K562 (cell line): ENCODE measurements around the gene PSMD8. TPM values are rescaled to one million over a fixed set of nuclear protein-coding genes. Genes with fewer than 3 reads are reported as not detected.

Experiments used
- AFF4 ChIP-seq: sonication (generic); formaldehyde crosslinking; IDR thresholded peaks from 2 replicates; pipeline ENCODE4 v1.8.0; 2023; ENCODE audit warnings: mild to moderate bottlenecking, missing genetic modification reagents
- BCOR ChIP-seq: fragments of 450-650 bp; IDR thresholded peaks from 2 replicates; pipeline ENCODE4 v1.6.1; 2016
- COPS2 ChIP-seq: fragments of 450-650 bp; conservative IDR thresholded peaks from 2 replicates; pipeline ENCODE4 v1.6.1; 2016; ENCODE audit warnings: mild to moderate bottlenecking, moderate library complexity
- EGR1 ChIP-seq: fragments of 450-650 bp; conservative IDR thresholded peaks from 2 replicates; pipeline ENCODE4 v1.6.1; 2017; ENCODE audit warnings: mild to moderate bottlenecking
- HDAC6 ChIP-seq: IDR thresholded peaks from 2 replicates; pipeline ENCODE4 v1.6.1; 2012; ENCODE audit warnings: low read depth, mild to moderate bottlenecking, control low read depth, inconsistent platforms, low read length, moderate library complexity
- HOMEZ ChIP-seq: fragments of 250-450 bp; sonication (Bioruptor Pico); IDR thresholded peaks from 2 replicates; pipeline ENCODE4 v1.4.0; 2020; ENCODE audit warnings: mild to moderate bottlenecking, moderate library complexity
- LCOR ChIP-seq: sonication (generic); formaldehyde crosslinking; IDR thresholded peaks from 2 replicates; pipeline ENCODE4 v1.8.0; 2022; ENCODE audit warnings: mild to moderate bottlenecking, missing genetic modification reagents
- MNT ChIP-seq, 2 experiments: fragments of 450-650 bp; conservative IDR thresholded peaks; 2 replicates each; pipeline ENCODE4 v1.6.1; 2017; ENCODE audit warnings: mild to moderate bottlenecking in 2 of 2, moderate library complexity in 2 of 2
- POLR2AphosphoS2 ChIP-seq: IDR thresholded peaks from 2 replicates; pipeline ENCODE4 v1.6.1; 2012; ENCODE audit warnings: low read length, improper control_type of control experiment
- RREB1 ChIP-seq: fragments of 250-450 bp; sonication (Bioruptor Pico); IDR thresholded peaks from 2 replicates; pipeline ENCODE4 v1.4.0; 2020
- polyA plus RNA-seq, 8 experiments: library from polyadenylated mRNA; depleted of rRNA in 4 of 8; stranded (reverse) in 5 of 8; unstranded in 3 of 8; fragments of >200 nt; fragmentation: Nextera tagmentation in 2 of 8; fragmentation: Illumina TruSeq in 1 of 8; extraction: Ambion mirVana in 2 of 8; extraction: Trizol in 1 of 8; gene quantifications; 2 replicates each; pipeline versions ENCODE4 v1.2.1 to v1.2.3, GENCODE V29; 2011 to 2014; ENCODE audit warnings: inconsistent platforms in 1 of 8, missing spikeins in 1 of 8
- total RNA-seq, 7 experiments: library from RNA; depleted of rRNA in 6 of 7; stranded (reverse); fragments of >200 nt in 6 of 7; fragmentation: Illumina TruSeq in 2 of 7; extraction: Trizol in 2 of 7; gene quantifications; 2 replicates each; pipeline versions ENCODE4 v1.2.1 to v1.2.3, GENCODE V29; 2011 to 2021; ENCODE audit warnings: low replicate concordance in 1 of 7

The PSMD8 gene
- total and polyA plus RNA-seq, 9 of the 15 experiments (the other 6 are each of a cell fraction or from before 2014, with no cell fraction given): 130 to 583 (median 315) TPM

- TF ChIP-seq AFF4 (CRISPR knock-in tag): no peak
- peak; percentile 98 for TF ChIP-seq EGR1
- TF ChIP-seq COPS2: no peak
- TF ChIP-seq HOMEZ (CRISPR knock-in tag): no peak
- TF ChIP-seq HDAC6: no peak
- TF ChIP-seq RREB1 (CRISPR knock-in tag): peak; percentile 89; the same call in 1 of the 2 replicates
- no peak for TF ChIP-seq POLR2AphosphoS2
- TF ChIP-seq MNT (conservative IDR thresholded peaks at IDR 0.05): peak; percentile 80 to 90
- TF ChIP-seq LCOR (CRISPR knock-in tag): peak; percentile 84
- TF ChIP-seq BCOR: no peak
Observed at GRCh38 chr19:38402967-38403674, 28.8 kb downstream of the PSMD8 start, which contains the start of gene FAM98C (continued).
